Naive thymus-derived CD4-positive, alpha-beta T cell (primary cell): ENCODE measurements around the gene POLR2H. TPM values are rescaled to one million over a fixed set of nuclear protein-coding genes. Genes with fewer than 3 reads are reported as not detected.

ENCODE experiments used
- ATAC-seq: fragments of 150-1000 bp; cut with Tn5 transposase; 2 replicates; pipeline ENCODE4 v1.10.0; 2021; ENCODE audit warnings: mild to moderate bottlenecking, moderate library complexity
- CTCF ChIA-PET: fragments of 350-600 bp; sonication (Branson Sonifier 250); formaldehyde crosslinking; loops from one replicate; lab custom pipeline; 2021; ENCODE audit warnings: antibody characterized with exemption; lab: Charles Lee
- POLR2A ChIA-PET: fragments of 350-600 bp; sonication (Branson Sonifier 250); formaldehyde crosslinking; loops from one replicate; lab custom pipeline; 2021; ENCODE audit warnings: antibody characterized with exemption, inconsistent platforms; lab: Charles Lee
- DNase-seq, 9 donors: peaks; one replicate each; pipeline versions ENCODE4 v3.0.0 to v3.0.0-alpha.2; 2020 to 2022; ENCODE audit warnings: mixed read lengths in 1 of 9
- H3K27ac ChIP-seq: one replicate; pipeline ENCODE4 v1.7.0; 2013; ENCODE audit warnings: mild to moderate bottlenecking, low read depth, low read length, moderate library complexity
- H3K27me3 ChIP-seq, 2 donors: one replicate each; pipeline ENCODE4 v1.7.0; 2013; ENCODE audit warnings: low read length in 2 of 2, mild to moderate bottlenecking in 2 of 2, moderate library complexity in 2 of 2; ENCODE audit not compliant: control insufficient read depth in 2 of 2, insufficient read depth in 2 of 2
- H3K36me3 ChIP-seq, 3 experiments: 1 replicate in 2 of 3; 2 replicates in 1 of 3; pipeline ENCODE4 v1.7.0; 2013; ENCODE audit warnings: low read length in 3 of 3, mild to moderate bottlenecking in 3 of 3, moderate library complexity in 1 of 3; ENCODE audit not compliant: insufficient read depth in 3 of 3, control insufficient read depth in 2 of 3
- H3K4me1 ChIP-seq, 2 donors: one replicate each; pipeline ENCODE4 v1.7.0; 2013; ENCODE audit warnings: low read length in 2 of 2, mild to moderate bottlenecking in 2 of 2, moderate library complexity in 1 of 2; ENCODE audit not compliant: control insufficient read depth in 2 of 2, insufficient read depth in 2 of 2
- H3K4me3 ChIP-seq: 2 replicates; pipeline ENCODE4 v1.7.0; 2013; ENCODE audit warnings: mild to moderate bottlenecking, low read length
- H3K9me3 ChIP-seq, 3 experiments: 1 replicate in 2 of 3; 2 replicates in 1 of 3; pipeline ENCODE4 v1.7.0; 2013; ENCODE audit warnings: low read length in 3 of 3; ENCODE audit not compliant: control insufficient read depth in 2 of 3
- H3K27ac Mint-ChIP-seq, 9 donors: one replicate each; pipeline ENCODE4 v1.8.0; 2020 to 2022; ENCODE audit warnings: mixed read lengths in 9 of 9, mild to moderate bottlenecking in 8 of 9, moderate library complexity in 5 of 9, inconsistent platforms in 2 of 9
- H3K27me3 Mint-ChIP-seq, 5 donors: one replicate each; pipeline ENCODE4 v1.8.0; 2021 to 2022; ENCODE audit warnings: mixed read lengths in 5 of 5, mild to moderate bottlenecking in 1 of 5
- H3K36me3 Mint-ChIP-seq, 5 donors: one replicate each; pipeline ENCODE4 v1.8.0; 2020 to 2022; ENCODE audit warnings: mixed read lengths in 5 of 5, mild to moderate bottlenecking in 3 of 5, inconsistent platforms in 1 of 5
- H3K4me1 Mint-ChIP-seq, 7 donors: one replicate each; pipeline ENCODE4 v1.8.0; 2020 to 2022; ENCODE audit warnings: mixed read lengths in 7 of 7, mild to moderate bottlenecking in 3 of 7, inconsistent platforms in 1 of 7
- H3K4me3 Mint-ChIP-seq, 10 donors: one replicate each; pipeline ENCODE4 v1.8.0; 2020 to 2022; ENCODE audit warnings: mild to moderate bottlenecking in 10 of 10, mixed read lengths in 10 of 10, moderate library complexity in 6 of 10, inconsistent platforms in 2 of 10
- H3K9me3 Mint-ChIP-seq, 11 donors: one replicate each; pipeline ENCODE4 v1.8.0; 2020 to 2022; ENCODE audit warnings: mixed read lengths in 11 of 11, mild to moderate bottlenecking in 4 of 11, inconsistent platforms in 1 of 11, moderate library complexity in 1 of 11
- intact Hi-C, 2 donors: fragments of 100-400 bp; cut with micrococcal nuclease; formaldehyde crosslinking; loops; one replicate each; pipeline ENCODE4 v1.15.1; 2023
- polyA plus RNA-seq, 2 donors: library from polyadenylated mRNA; unstranded; fragments of 300-500 nt; fragmentation: Illumina TruSeq; gene quantifications; one replicate each; pipeline ENCODE4 v1.2.3, GENCODE V29; 2021
- total RNA-seq, 6 experiments: library from RNA in 5 of 6; stranded (reverse) in 5 of 6; gene quantifications; 1 replicate in 5 of 6; 2 replicates in 1 of 6; pipeline ENCODE4 v1.2.3 and lab custom pipeline; 2021 to 2026

POLR2H gene
- total and polyA plus RNA-seq, 7 experiments from 2014 or later: 34.9 to 112 (median 60.1) TPM

GRCh38 chr3:184325269-184325668 lies 36.2 kb upstream of the POLR2H start:
- Histone ChIP-seq H3K27ac (no peak overlapping the region), H3K27me3 (no peaks in the 10 kb centered on the region), H3K9me3 (no peaks in the 10 kb centered on the region), H3K4me3 (no peak overlapping the region), H3K4me1 (no peaks in the 10 kb centered on the region), H3K36me3 (peaks cover 58 to 99% (median 67%) of the 10 kb centered on the region in 3 experiments)
- ChIA-PET CTCF (no interaction called here), POLR2A (no interaction called here)
- peaks cover 0 to 14% (median 0%) of the 10 kb centered on the region in 7 donors for H3K4me1 Mint-ChIP-seq
- H3K9me3 Mint-ChIP-seq: no peaks in the 10 kb centered on the region
- no peak overlapping the region for H3K4me3 Mint-ChIP-seq
- H3K27ac Mint-ChIP-seq: peak overlapping the region in 4 of 9 donors; percentile 41 to 65 (median 55)
- no peak for ATAC-seq
- H3K27me3 Mint-ChIP-seq: no peaks in the 10 kb centered on the region
- peaks cover 32 to 83% (median 57%) of the 10 kb centered on the region in 5 donors for H3K36me3 Mint-ChIP-seq
- intact Hi-C loops: no loop called here
- DNase-seq: no peak

- H3K4me3 ChIP-seq: no peak overlapping the region
- H3K36me3 ChIP-seq: peaks cover 58 to 97% (median 61%) of the 10 kb centered on the region in 3 experiments
- H3K27ac ChIP-seq: no peak overlapping the region
- no peaks in the 10 kb centered on the region for H3K27me3 ChIP-seq
- ChIA-PET POLR2A (no interaction called here), CTCF (no interaction called here)
- intact Hi-C loops: no loop called here
- H3K4me1 ChIP-seq: no peaks in the 10 kb centered on the region
- DNase-seq (peak in 1 of 9 donors; percentile 42), ATAC-seq (no peak)
- Mint-ChIP-seq H3K9me3 (no peaks in the 10 kb centered on the region), H3K27ac (peak overlapping the region in 1 of 9 donors; percentile 41), H3K4me3 (no peak overlapping the region), H3K27me3 (no peaks in the 10 kb centered on the region), H3K36me3 (peaks cover 29 to 79% (median 55%) of the 10 kb centered on the region in 5 donors), H3K4me1 (peaks cover 0 to 12% (median 0%) of the 10 kb centered on the region in 7 donors)
- H3K9me3 ChIP-seq: no peaks in the 10 kb centered on the region
Observed at GRCh38 chr3:184325715-184326369, 35.7 kb upstream of the POLR2H start.

GRCh38 chr3:184327171-184327570 lies 34.3 kb upstream of the POLR2H start:
- CTCF ChIA-PET: no interaction called here
- ATAC-seq (no peak), DNase-seq (no peak)
- Mint-ChIP-seq H3K4me3 (no peak overlapping the region), H3K27ac (peak overlapping the region in 1 of 9 donors; percentile 22), H3K27me3 (no peaks in the 10 kb centered on the region), H3K36me3 (peaks cover 28 to 78% (median 44%) of the 10 kb centered on the region in 5 donors), H3K9me3 (no peaks in the 10 kb centered on the region), H3K4me1 (peaks cover 0 to 9% (median 0%) of the 10 kb centered on the region in 7 donors)
- no peak overlapping the region for H3K27ac ChIP-seq
- no peak overlapping the region for H3K4me3 ChIP-seq
- H3K9me3 ChIP-seq: no peaks in the 10 kb centered on the region
- POLR2A ChIA-PET: interaction anchor here (0.6 kb wide), 1 partner anchor 14 kb away, joined by 3 read pairs; no protein-coding TSS in a partner anchor
- intact Hi-C loops: no loop called here
- peaks cover 52 to 97% (median 52%) of the 10 kb centered on the region in 3 experiments for H3K36me3 ChIP-seq
- H3K4me1 ChIP-seq: no peaks in the 10 kb centered on the region
- no peaks in the 10 kb centered on the region for H3K27me3 ChIP-seq

GRCh38 chr3:184328516-184328915 lies 33.0 kb upstream of the POLR2H start:
- H3K27me3 Mint-ChIP-seq: no peaks in the 10 kb centered on the region
- Histone ChIP-seq H3K9me3 (no peaks in the 10 kb centered on the region), H3K36me3 (peaks cover 45 to 97% (median 54%) of the 10 kb centered on the region in 3 experiments), H3K27me3 (no peaks in the 10 kb centered on the region), H3K27ac (no peak overlapping the region), H3K4me1 (no peaks in the 10 kb centered on the region), H3K4me3 (no peak overlapping the region)
- POLR2A ChIA-PET: no interaction called here
- peak overlapping the region in 1 of 9 donors; percentile 74 for H3K27ac Mint-ChIP-seq
- CTCF ChIA-PET: no interaction called here
- H3K9me3 Mint-ChIP-seq: no peaks in the 10 kb centered on the region
- ATAC-seq: no peak
- DNase-seq: no peak
- H3K4me1 Mint-ChIP-seq: peaks cover 0 to 19% (median 3%) of the 10 kb centered on the region in 7 donors
- H3K4me3 Mint-ChIP-seq: peak overlapping the region in 1 of 10 donors; percentile 71
- peaks cover 22 to 75% (median 43%) of the 10 kb centered on the region in 5 donors for H3K36me3 Mint-ChIP-seq
- intact Hi-C loops: no loop called here

- Mint-ChIP-seq H3K9me3 (peaks cover 0 to 3% (median 0%) of the 10 kb centered on the region in 11 donors), H3K36me3 (peaks cover 8 to 43% (median 18%) of the 10 kb centered on the region in 5 donors), H3K4me1 (peaks cover 7 to 47% (median 13%) of the 10 kb centered on the region in 7 donors), H3K4me3 (peak overlapping the region in 2 of 10 donors; percentile 8 to 12), H3K27me3 (no peaks in the 10 kb centered on the region), H3K27ac (peak overlapping the region in 8 of 9 donors; percentile 45 to 99 (median 82))
- H3K27me3 ChIP-seq: no peaks in the 10 kb centered on the region
- ChIA-PET POLR2A (no interaction called here), CTCF (no interaction called here)
- intact Hi-C loops: no loop called here
- DNase-seq (no peak), ATAC-seq (no peak)
- no peak overlapping the region for H3K4me3 ChIP-seq
- peak overlapping the region; percentile 37 for H3K27ac ChIP-seq
- no peaks in the 10 kb centered on the region for H3K9me3 ChIP-seq
- peaks cover 20 to 71% (median 35%) of the 10 kb centered on the region in 3 experiments for H3K36me3 ChIP-seq
- peaks cover 8 to 10% of the 10 kb centered on the region in 2 donors for H3K4me1 ChIP-seq
Observed at GRCh38 chr3:184332370-184333090, 29.0 kb upstream of the POLR2H start.

GRCh38 chr3:184333190-184333589 lies 28.3 kb upstream of the POLR2H start:
- Mint-ChIP-seq H3K4me3 (peak overlapping the region in 1 of 10 donors; percentile 8), H3K27me3 (no peaks in the 10 kb centered on the region), H3K27ac (peak overlapping the region; percentile 52 to 99 (median 89)), H3K4me1 (peaks cover 14 to 52% (median 19%) of the 10 kb centered on the region in 7 donors), H3K9me3 (peaks cover 0 to 3% (median 0%) of the 10 kb centered on the region in 11 donors), H3K36me3 (peaks cover 8 to 36% (median 18%) of the 10 kb centered on the region in 5 donors)
- no peak for ATAC-seq
- DNase-seq: no peak
- CTCF ChIA-PET: no interaction called here
- Histone ChIP-seq H3K9me3 (no peaks in the 10 kb centered on the region), H3K4me1 (peaks cover 8 to 10% of the 10 kb centered on the region in 2 donors), H3K4me3 (no peak overlapping the region), H3K27ac (peak overlapping the region; percentile 96), H3K27me3 (no peaks in the 10 kb centered on the region), H3K36me3 (peaks cover 19 to 65% (median 30%) of the 10 kb centered on the region in 3 experiments)
- POLR2A ChIA-PET: no interaction called here
- intact Hi-C loops: no loop called here
